ENCODE measurements around the gene CGB8.
A peak's percentile ranks its signal among the peaks of the same experiment; 100 is the strongest.
"Not testable (repeated sequence)": the region's sequence is repeated elsewhere in the genome, so short reads cannot be mapped to it uniquely, and the experiment has no call there.

CGB8 gene

GRCh38 chr19:49056101-49056901 is 7.4 kb upstream of the CGB8 start:
- peak; percentile 79 for DNase-seq (ENCODE audit: low read depth)
- TF ChIP-seq POLR2A (IDR thresholded peaks at IDR 0.05; ENCODE audit: extremely low read depth, insufficient read length) (no peak), CTCF (IDR thresholded peaks at IDR 0.05; ENCODE audit: low read depth, low read length) (peak; percentile 57), MYC (IDR thresholded peaks at IDR 0.05; ENCODE audit: low read depth, low read length) (no peak), MAX (IDR thresholded peaks at IDR 0.05; ENCODE audit: low read depth, low read length) (no peak)
- no peak overlapping the region for H3K4me3 ChIP-seq (ENCODE audit: low read depth, low read length)

- not testable (repeated sequence) for H3K4me3 ChIP-seq (ENCODE audit: low read depth, low read length); DNase-seq (ENCODE audit: low read depth)
Observed at GRCh38 chr19:49050376-49051033, 1.6 kb upstream of the CGB8 start.

GRCh38 chr19:49049834-49050233 is 923 bp upstream of the CGB8 start:
- not testable (repeated sequence) for H3K4me3 ChIP-seq (ENCODE audit: low read depth, low read length); DNase-seq (ENCODE audit: low read depth)

GRCh38 chr19:49043548-49043947 is 5.4 kb downstream of the CGB8 start, which contains the start of gene CGB5:
Gene CGB5, plus strand, starts transcription at chr19:49043848. Its CDS starts 362 bp downstream, at chr19:49044210.
- not testable (repeated sequence) for DNase-seq (ENCODE audit: low read depth); H3K4me3 ChIP-seq (ENCODE audit: low read depth, low read length)

- not testable (repeated sequence) for DNase-seq (ENCODE audit: low read depth)
Observed at GRCh38 chr19:49042666-49043065, 6.2 kb downstream of the CGB8 start.

GRCh38 chr19:49042177-49042576 is 6.7 kb downstream of the CGB8 start:
- DNase-seq (ENCODE audit: low read depth), result no peak
- no peak overlapping the region for H3K4me3 ChIP-seq (ENCODE audit: low read depth, low read length)
- no peak for TF ChIP-seq MYC (IDR thresholded peaks at IDR 0.05; ENCODE audit: low read depth, low read length)
- no peak for TF ChIP-seq CTCF (IDR thresholded peaks at IDR 0.05; ENCODE audit: low read depth, low read length)
- TF ChIP-seq POLR2A (IDR thresholded peaks at IDR 0.05; ENCODE audit: extremely low read depth, insufficient read length), result no peak
- TF ChIP-seq MAX (IDR thresholded peaks at IDR 0.05; ENCODE audit: low read depth, low read length), result no peak

More at GRCh38 chr19:49042666-49043065, 6.2 kb downstream of the CGB8 start:
- H3K4me3 ChIP-seq (ENCODE audit: low read depth, low read length), result not testable (repeated sequence)

GRCh38 chr19:49039736-49040135 is 9.2 kb downstream of the CGB8 start:
- DNase-seq (ENCODE audit: low read depth); H3K4me3 ChIP-seq (ENCODE audit: low read depth, low read length): not testable (repeated sequence)

GRCh38 chr19:49038557-49039276 is 10.2 kb downstream of the CGB8 start:
- DNase-seq (ENCODE audit: low read depth); H3K4me3 ChIP-seq (ENCODE audit: low read depth, low read length): not testable (repeated sequence)

GRCh38 chr19:49038111-49038510 is 10.8 kb downstream of the CGB8 start:
- H3K4me3 ChIP-seq (ENCODE audit: low read depth, low read length); DNase-seq (ENCODE audit: low read depth): not testable (repeated sequence)

- TF ChIP-seq CTCF (IDR thresholded peaks at IDR 0.05; ENCODE audit: low read depth, low read length), result peak; percentile 67
- H3K4me3 ChIP-seq (ENCODE audit: low read depth, low read length), result not testable (repeated sequence)
- peak; percentile 45 for DNase-seq (ENCODE audit: low read depth)
Observed at GRCh38 chr19:49036815-49037214, 12.1 kb downstream of the CGB8 start, which contains the start of gene CGB1. Gene CGB1, minus strand, starts transcription at chr19:49036895. Its CDS starts 184 bp downstream, at chr19:49036711.
